HL-60 (cell line): ENCODE measurements around the gene VWC2.

Experiments
- DNase-seq, 2 experiments: peaks; one replicate each; pipeline ENCODE4 v3.0.0-alpha.2; 2010 to 2020; ENCODE audit warnings: low read depth in 1 of 2, low spot score in 1 of 2
- H3K27ac ChIP-seq: fragments of 250-450 bp; sonication (Bioruptor Pico); replicated peaks from 2 replicates; pipeline ENCODE4 v1.5.1; 2020; ENCODE audit warnings: mild to moderate bottlenecking, moderate library complexity
- H3K27me3 ChIP-seq: fragments of 250-450 bp; sonication (Bioruptor Pico); 2 replicates; pipeline ENCODE4 v1.5.1; 2021; ENCODE audit warnings: mild to moderate bottlenecking, moderate library complexity; ENCODE audit not compliant: insufficient read depth, poor library complexity, severe bottlenecking
- H3K4me3 ChIP-seq: replicated peaks from 2 replicates; pipeline ENCODE4 v1.5.1; 2011; ENCODE audit warnings: mild to moderate bottlenecking, control low read depth, low read length; ENCODE audit not compliant: insufficient read depth
- CTCF ChIP-seq: IDR thresholded peaks from one replicate; pipeline ENCODE4 v1.5.1; 2011; ENCODE audit warnings: low read length, control low read depth, inconsistent platforms; ENCODE audit not compliant: insufficient read depth
- GABPA ChIP-seq: IDR thresholded peaks from 2 replicates; pipeline ENCODE4 v1.6.1; 2012; ENCODE audit warnings: low read depth
- POLR2AphosphoS5 ChIP-seq: IDR thresholded peaks from 2 replicates; pipeline ENCODE4 v1.6.1; 2012; ENCODE audit warnings: low read depth
- REST ChIP-seq: IDR thresholded peaks from 2 replicates; pipeline ENCODE4 v1.6.1; 2012; ENCODE audit warnings: low read depth; ENCODE audit not compliant: insufficient replicate concordance
- SPI1 ChIP-seq: IDR thresholded peaks from 2 replicates; pipeline ENCODE4 v1.6.1; 2012; ENCODE audit warnings: low read depth, mild to moderate bottlenecking, borderline replicate concordance

Gene VWC2

GRCh38 chr7:49763791-49764190 lies 9.6 kb upstream of the VWC2 start:
- peaks cover 5% of the 10 kb centered on the region for H3K27me3 ChIP-seq
- H3K4me3 ChIP-seq, result no peak overlapping the region
- DNase-seq, result no peak
- H3K27ac ChIP-seq, result no peak overlapping the region
- TF ChIP-seq REST, result no peak
- no peak for TF ChIP-seq POLR2AphosphoS5
- no peak for TF ChIP-seq GABPA
- TF ChIP-seq CTCF, result no peak
- TF ChIP-seq SPI1, result no peak

GRCh38 chr7:49766966-49767365 lies 6.5 kb upstream of the VWC2 start:
- peaks cover 9% of the 10 kb centered on the region for H3K27me3 ChIP-seq
- H3K27ac ChIP-seq, result no peak overlapping the region
- H3K4me3 ChIP-seq, result no peak overlapping the region
- no peak for DNase-seq
- TF ChIP-seq SPI1 (no peak), REST (no peak), GABPA (no peak), CTCF (no peak), POLR2AphosphoS5 (no peak)

DNA sequence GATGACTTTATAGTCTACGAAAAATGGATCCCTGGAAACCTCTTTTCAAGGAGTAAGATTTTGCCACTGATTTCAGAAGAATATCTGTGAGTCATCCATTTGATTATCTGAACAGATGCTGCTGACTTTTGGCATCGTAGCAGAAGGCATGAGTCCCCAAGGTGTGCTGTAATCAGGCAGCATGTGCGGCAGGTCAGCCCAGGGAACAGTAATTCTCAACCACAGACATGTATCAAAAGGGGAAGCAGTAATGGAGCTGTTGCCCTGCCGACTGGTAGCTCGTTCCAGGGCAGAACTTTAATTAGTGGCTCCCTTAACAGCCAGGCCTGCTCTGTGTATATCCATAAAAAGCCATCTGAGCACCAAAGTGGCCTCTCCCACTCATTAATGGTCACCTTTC lies 5.7 kb upstream of the VWC2 start:
- DNase-seq, result no peak
- no peak overlapping the region for H3K27ac ChIP-seq

More for the DNA sequence above, 5.7 kb upstream of the VWC2 start:
- H3K4me3 ChIP-seq, result no peak overlapping the region
- TF ChIP-seq REST (no peak), GABPA (no peak), SPI1 (no peak), POLR2AphosphoS5 (no peak), CTCF (no peak)
- H3K27me3 ChIP-seq, result peaks cover 11% of the 10 kb centered on the region
